Hematopoietic multipotent progenitor cell treated with erythropoietin and hydrocortisone succinate and interleukin-3 and kit ligand, for 8 days (in vitro differentiated cells): ENCODE results near the gene OR10H3.
"Not testable (repeated sequence)": the region's sequence is repeated elsewhere in the genome, so short reads cannot be mapped to it uniquely, and the experiment has no call there.

Source experiments
- DNase-seq: peaks from one replicate; pipeline ENCODE4 v3.0.0-alpha.2; 2015

Gene OR10H3, protein sequence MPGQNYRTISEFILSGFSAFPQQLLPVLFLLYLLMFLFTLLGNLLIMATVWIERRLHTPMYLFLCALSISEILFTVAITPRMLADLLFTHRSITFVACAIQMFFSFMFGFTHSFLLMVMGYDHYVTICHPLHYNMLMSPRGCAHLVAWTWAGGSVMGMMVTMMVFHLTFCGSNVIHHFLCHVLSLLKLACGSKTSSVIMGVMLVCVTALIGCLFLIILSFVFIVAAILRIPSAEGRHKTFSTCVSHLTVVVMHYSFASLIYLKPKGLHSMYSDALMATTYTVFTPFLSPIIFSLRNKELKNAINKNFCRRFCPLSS

DNA sequence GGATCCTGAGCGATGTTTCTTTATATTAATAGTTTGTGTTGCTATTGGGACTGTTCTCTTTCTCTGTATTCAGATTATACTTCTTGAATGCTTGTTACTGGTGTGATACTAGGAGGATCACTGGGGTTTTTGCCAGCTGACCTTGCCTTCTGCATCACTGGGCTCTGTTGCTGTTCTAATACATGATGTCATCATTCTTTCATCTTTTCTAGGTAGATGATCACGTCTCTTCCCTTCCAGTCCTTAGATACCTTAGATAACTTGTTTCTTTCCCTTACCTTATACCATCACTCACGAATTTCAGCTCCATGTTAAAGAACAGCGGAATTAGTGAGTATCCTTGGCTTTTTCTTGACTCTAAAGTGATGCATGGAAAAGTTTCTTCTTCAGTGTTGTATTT is at the start of gene OR10H3:
OR10H3 (plus strand) TSS at position 264 of the 400 bp plus-strand sequence. CDS start 3,408 bp downstream, outside the sequence.
- no peak for DNase-seq

DNA sequence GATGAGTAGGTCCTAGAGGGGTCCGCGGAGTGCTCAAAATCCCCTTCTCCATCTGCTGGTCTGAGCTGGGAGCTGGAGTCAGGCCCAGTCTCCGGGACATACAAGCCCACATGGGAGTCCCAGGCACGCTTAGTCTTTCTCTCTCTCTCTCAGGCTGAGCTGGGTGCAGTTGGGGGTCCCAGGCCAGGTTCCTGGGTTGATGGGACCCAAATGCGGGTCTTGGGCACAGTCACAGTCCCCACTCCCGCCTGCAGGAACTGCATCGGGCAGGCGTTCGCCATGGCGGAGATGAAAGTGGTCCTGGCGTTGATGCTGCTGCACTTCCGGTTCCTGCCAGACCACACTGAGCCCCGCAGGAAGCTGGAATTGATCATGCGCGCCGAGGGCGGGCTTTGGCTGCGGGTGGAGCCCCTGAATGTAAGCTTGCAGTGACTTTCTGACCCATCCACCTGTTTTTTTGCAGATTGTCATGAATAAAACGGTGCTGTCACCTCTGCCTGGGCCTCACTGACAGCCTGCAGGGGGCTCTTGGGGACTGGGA is 41.1 kb upstream of the OR10H3 start:
- DNase-seq: no peak

DNA sequence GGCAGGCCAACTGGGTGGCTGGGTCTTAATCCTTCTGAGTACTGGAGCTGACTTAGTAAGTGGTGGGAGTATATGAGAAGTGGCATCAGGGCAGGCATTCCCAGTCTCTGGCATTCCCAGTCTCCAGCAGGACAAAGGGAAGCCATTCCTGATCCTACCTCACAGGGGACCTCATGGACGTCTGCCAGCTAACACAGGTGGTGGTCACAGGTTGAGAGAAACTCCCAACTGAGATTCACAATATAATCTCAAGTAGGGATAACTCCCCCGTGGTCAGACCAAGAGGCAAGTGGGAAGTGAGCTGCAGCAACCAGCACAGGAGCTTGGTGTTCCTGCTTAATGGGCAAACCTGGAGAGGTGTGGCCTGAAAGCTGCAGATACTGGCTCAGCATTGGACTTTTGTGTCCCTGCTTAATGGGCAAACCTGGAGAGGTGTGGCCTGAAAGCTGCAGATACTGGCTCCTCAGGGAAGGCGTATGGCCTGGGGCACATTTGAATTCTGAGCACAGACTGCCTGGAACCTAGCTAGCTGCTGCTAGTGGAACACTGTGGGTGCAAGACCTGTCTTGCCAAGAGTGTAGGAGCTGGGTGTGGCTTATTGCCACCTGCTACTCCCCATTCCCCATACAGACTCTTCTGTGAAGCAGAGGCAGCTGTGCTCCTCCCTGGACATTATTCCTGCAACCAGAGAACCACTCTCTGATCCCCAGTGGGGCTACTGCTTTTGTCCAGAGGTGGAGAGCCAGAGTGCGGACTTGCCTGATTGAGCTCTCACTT is 35.8 kb upstream of the OR10H3 start:
- DNase-seq: no peak

DNA sequence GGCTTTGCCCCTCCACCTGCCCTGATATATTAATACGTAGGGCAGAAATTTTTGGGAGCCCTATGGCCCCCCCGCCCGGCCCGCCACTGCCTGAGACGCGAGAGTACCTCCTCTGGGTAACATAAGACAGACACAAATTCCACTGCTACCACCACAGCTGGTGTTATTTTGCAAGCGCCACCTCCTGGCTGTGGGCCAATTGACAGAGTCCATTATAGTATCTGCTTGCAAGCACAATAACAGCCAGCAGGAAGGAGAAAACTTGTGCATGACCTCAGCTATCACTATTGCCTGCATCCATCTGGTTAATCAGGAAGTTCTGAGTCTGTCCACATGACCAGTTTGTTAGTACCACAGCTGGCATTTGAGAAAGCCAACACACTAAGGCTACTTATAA is 35.3 kb upstream of the OR10H3 start:
- DNase-seq: peak; percentile 77

DNA sequence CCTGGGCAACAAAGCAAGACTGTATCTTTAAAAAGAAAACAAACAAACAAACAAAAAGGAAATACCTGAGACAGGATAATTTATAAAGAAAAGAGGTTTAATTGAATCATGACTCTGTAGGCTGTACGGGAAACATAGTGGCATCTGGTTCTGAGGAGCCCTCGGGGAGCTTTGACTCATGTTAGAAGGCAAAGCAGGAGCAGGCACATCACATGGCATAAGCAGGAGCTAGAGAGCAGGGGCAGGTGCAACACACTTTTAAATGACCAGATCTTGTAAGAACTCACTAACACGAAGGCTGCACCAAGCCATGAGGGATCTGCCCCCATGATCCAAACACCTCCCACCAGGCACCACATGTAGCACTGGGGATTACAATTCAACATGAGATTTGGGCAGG is 23.1 kb upstream of the OR10H3 start:
- DNase-seq: no peak

DNA sequence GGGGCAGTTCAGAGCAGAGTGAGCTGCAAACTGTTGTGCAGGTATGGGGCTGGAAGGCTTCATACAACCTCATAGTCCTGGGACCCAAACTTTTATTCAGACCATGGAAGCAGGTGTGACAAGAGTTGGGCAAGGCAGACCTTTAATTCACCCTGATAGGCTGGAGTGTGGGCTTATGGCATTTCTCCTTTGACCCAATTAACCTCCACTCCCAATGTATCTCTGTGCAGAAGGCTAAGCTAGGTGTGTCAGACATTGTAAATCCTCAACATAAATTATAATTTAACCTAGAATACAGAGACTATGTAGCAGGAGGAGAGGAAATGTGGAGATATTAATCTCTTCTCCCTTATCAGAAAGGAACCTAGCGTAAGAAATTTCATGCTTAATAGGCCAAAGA is 22.1 kb upstream of the OR10H3 start:
- DNase-seq: no peak

DNA sequence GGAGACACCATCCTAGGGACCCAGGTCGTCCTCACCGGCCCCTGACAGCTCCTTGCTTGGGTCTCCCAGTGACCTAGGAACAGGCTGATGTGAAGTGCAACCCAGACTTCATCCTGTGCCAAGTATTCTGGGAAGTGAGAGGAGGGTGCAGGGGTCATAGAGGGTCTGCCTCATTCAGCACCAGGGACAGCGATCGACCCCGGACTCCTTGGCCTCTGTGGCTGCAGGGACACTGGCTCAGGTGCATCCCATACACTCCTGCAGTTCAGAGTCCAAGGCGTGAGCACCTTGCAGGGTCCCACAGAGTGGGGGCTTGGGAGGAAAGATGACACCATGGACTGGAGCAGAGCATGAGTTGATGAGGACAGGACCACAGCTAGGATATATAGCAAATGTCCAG is 20.0 kb upstream of the OR10H3 start:
- DNase-seq: no peak

DNA sequence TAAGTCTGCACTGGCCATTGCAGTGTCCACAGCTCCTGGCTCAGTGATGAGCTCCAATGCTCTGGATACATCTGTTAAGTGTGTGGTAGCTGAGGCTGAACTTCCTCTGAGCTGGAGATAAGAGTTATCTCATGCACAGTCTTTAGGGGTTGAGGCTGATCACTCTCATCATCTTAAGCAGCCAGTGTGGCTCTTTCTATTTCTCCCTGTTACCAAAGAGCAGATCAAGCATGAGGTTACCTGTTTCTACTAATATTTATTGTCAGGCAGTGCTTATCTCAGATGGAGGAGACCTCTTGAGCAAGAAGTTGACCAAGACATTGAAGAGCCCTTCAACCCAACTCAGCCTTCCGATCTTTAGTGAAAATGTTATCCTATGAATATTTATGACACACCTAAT is 16.5 kb upstream of the OR10H3 start:
- DNase-seq: peak; percentile 34

DNA sequence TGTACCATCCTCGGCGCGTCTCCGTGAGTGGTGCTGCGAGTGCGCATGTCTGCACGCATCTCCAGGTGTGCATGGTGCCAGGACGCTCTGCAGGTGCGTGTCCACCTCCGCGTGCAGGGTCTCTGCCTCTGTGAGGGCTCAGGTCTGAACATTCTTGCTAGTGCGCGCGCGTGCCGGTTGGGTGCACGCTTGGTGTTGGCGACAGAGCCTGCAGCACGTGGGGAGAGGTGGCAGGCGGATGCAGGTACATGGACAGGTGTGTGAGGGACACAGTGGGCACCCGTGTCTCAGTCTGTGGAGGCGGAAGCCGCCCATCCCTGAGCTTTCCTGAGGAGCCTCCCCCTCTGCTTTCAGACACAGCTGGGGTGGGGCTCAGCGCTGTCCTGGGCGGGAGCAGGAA is 14.8 kb upstream of the OR10H3 start:
- no peak for DNase-seq

DNA sequence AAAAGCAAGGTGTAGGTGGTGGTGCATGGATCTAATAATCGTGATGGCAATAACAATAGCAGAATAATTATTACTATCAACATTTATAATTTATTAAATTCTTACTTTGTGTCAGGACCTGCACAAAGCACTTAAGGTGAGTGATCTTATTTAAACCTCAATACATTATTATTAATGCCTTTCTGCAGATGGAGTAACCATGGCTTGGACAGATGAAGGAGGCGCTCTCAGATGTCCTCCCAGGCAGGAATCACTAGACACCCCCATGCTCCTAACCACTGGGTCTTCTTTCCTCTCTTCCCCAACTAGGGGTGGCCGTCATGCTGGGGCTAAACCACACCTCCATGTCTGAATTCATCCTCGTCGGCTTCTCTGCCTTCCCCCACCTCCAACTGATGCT is 10.1 kb upstream of the OR10H3 start, which contains the start of gene OR10H2:
OR10H2 (plus strand) TSS at position 301 of the 400 bp plus-strand sequence; CDS start at position 321, 20 bp downstream.
- no peak for DNase-seq

DNA sequence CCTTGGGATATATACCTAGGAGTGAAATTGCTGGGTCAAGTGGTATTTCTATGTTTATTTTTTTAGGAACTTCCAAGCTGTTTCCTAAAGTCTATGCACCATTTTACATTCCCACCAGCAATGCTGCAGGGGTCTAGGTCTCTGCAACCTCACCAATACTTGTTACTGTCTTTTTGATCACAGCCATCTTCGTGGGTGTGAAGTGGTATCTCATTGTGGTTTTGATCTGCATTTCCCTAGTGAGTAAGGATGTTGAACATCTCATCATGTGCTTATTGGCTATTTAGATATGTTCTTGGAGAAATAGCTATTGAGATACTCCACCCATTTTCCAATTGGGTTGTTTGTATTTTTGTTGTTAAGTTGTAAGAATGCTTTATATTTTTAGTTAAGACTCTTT is 7.2 kb upstream of the OR10H3 start:
- no peak for DNase-seq

DNA sequence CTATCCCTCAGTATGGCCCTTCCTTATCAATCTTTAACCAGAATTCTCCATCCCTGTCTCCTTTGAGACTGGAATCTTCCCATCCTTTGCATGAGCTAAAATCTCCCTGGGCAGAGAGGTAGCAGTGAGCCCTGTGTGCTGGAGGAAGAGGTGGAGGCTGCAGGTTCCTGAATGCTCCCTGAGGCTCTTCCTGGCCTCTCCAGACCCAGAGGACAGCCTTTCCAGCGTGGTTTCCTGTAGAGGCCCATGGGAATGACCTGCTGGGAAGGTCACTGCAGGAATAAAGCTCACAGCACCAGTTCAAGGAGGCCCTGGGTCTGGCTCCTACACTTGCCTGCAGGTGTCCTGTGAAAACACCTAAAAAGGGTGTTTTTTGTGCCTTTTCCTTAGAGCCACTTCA is 5.4 kb upstream of the OR10H3 start:
- no peak for DNase-seq

DNA sequence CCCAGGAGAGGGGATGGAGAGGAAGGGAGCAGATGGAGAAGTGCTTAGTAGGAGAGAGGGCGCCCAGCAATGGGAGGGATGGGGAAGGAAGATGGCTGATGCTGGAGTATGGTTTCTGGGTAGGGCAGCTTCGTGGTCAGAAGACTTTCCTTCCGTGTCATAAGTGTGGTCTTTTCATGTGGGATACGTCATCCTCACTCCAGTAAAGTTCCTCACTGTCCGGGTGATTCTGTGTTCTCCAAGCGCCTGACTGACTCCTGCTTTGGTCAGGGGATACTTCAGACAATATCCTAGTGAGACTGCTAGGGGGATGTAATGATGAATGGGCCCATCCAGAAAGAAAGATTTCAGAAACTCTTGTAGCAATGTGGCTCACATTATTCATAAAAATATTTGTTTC is 3.9 kb upstream of the OR10H3 start:
- no peak for DNase-seq

DNA sequence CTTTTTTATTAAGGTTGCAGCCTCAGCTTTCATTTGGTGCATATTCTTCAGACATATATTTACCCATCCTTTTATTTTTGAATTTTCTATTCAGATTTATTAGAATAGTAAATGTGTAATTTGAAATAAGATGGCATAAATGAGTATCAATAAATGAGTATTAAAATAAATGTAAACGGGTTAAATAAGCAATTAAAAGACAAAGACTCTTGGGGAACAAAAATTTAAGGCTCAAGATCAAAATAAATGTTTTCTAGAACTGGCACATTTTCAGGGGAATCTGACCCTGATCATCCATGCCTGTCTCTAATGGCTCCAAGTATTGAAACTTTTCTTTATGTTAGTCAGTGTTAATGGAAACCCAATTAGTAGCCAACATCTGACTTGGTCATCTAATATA is 3.0 kb downstream of the OR10H3 start:
- no peak for DNase-seq

DNA sequence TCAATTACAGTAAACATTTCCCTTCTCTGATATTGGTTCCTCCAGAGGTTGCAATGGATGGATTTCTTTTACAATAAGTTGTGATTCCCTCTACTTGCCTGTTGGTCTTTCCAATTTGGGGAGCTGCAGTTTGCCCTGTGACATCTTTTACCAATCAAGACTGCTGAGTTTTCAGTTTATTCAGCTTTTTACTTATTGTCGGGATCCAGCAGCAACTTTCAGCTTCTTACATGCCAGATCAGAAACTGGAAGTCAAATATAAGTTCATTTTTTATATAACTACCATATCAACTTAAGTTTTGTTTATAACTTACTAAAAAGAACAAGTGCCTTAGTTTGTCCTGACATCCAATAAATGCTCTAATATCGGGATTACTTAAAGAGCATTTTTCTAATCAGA is 10.5 kb downstream of the OR10H3 start:
- DNase-seq: no peak

DNA sequence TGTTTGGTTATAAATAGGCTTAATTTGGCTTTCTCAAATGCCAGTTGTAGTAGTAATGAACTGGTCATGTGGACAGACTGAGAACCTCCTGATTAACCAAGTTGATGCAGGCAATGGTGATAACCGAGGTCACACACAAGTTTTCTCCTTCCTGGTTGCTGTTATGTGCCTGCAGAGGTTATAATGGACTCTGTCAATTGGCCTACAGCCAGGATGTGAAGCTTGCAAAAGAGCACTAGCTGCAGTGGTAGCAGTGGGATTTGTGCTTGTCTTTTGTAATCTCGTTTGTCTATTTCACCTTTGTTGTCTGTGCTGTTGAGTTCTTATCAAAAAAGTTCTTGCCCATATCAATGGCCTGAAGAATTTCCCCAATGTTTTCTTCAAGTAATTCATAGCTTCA is 20.6 kb downstream of the OR10H3 start:
- DNase-seq: no peak

DNA sequence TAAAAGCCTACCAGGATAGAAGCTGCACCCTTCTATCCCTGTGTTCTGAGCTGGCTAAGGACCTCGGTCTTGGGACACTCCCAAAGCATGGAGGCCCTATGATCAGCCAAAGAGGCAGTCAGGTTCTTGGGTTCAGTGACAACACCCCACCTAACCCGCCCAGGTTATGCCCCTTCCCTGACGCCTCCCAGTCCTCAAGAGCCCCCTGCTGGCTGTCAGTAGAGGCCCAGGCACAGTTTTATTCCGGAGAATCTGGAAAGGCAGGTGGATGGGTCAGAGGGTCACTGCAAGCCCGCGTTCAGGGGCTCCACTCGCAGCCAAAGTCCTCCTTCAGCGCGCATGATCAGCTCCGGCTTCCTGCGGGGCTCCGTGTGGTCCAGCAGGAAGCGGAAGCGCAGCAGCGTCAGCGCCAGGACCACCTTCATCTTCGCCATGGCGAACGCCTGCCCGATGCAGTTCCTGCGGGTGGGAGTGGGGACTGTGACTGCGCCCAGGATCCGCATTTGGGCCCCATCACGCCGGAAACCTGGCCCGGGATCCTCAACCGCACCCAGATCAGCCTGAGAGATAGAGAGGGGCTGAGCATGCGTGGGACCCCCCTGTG is 22.3 kb downstream of the OR10H3 start:
- DNase-seq: peak; percentile 38

DNA sequence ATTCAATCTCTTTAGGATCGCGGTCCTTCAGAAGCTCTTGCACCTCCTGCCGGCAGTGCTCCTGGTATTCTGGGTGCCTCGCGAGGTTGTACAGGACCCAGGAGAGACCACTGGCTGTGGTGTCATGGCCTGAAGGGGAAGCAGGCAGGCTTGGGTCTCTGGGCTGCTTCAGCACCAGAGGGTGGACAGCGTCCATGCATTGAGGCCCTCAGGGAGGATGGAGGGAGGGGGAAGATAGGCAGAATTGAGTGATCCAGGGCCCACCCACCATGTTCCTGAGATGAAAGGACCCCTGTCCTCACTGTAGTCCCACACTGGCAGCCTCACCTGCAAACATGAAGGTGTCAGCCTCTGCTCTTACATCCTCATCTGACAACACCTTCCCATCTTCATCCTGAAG is 31.8 kb downstream of the OR10H3 start:
- DNase-seq: no peak

DNA sequence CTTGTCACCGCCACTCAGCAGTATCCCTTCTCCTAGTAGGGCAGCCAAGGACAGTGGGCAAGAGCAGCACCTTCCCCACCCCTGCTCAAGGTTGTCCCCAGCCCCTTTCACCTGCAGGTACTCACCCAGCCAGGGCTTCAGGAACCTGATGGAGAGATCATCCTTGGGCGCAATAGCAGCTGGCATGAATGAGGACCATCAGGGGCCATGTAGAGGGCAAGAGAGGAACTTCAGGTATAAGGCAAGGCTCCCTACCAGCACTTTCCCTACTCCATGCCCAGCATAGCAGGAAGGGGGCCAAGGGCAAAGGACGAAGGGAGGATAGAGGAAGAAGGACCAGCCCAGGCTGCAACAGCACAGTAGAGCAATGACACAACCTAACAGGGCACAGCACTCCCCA is 36.4 kb downstream of the OR10H3 start:
- DNase-seq: not testable (repeated sequence)

DNA sequence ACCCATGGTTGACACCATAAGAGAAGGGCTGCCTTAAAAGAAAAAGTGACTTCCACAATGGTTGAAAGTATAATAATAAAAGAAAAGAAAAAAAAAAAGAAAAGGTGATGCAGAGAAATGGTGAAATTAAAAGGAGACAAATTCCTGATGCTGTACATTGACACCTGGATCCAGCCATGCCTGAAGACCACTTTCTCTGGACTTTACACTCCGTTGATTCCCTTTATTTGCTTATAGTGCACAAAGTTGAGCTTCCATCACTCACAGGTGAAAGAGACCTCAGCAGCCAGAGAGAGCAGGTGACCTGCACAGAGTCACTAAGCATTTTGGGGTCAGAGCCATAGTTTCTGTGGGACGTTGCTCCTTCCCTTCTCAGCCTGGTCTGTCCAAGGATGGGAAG is 37.5 kb downstream of the OR10H3 start:
- DNase-seq: no peak

DNA sequence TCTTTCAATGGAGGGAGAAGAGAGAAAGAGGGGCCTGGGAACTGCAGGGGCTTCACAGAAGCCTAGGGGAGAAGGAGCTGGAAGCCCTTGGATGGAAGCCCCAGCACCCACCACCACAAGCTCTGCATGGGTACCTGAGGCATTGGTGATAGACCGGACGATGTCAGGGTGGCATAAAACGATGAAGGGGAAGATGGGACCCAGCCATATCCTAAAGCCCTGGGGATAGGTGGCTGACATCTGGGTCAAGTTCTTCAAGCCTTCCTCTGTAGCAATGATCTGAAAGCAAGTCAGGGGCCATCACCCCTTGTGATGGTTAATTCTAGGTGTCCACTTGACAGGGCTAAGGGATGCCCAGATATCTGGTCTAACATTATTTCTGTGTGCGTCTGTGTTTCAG is 38.5 kb downstream of the OR10H3 start:
- DNase-seq: no peak

DNA sequence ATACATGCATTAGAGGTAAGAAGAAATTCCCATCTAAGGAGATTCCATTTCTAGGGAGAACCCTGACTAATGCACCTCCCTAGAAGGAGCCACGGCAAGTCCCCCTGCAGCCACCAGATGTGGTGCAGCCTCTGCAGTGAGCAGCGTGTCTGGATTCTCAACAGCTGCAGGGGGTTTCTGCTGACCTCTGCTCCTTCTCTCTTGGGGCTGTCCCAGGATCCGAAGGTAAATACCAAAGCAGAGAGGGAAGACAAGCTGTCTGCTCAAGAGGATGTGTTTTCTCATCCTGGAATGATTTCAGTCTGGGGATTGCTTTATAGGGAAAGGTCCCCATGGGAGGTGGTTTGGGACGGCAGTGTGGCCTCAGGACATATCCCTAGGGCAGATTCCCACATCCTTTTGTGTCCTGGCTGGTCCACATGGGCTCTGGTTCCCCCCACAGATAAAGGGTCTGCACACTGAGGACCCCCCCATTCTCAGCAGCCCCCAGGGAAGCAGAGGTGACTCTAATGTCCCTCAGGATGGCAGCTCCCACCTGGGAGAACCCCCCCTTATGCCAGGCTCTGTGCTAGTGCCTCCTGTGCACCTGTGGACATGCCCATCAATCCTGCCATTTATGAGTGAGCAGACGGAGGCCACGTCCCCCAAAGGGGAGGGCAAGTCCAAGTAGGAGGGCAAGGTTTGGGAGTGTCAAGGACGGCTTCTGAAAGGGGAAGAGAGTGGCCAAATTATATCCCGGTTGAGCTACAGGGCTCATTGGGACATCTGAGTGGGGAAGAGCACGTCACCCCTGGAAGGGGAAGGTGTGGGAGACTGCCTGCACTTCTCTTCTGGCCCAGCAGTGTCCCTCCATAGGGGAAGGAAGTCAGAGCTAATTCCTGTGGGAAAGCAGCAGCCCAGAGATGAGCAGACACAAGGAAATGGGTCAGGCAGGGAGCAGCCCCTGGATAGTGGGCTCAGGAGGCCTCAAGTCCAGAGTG is 39.5 kb downstream of the OR10H3 start:
- DNase-seq: no peak
